K562 (cell line): Measurements from ENCODE around the gene KNOP1. TPM values are rescaled to one million over a fixed set of nuclear protein-coding genes. Genes with fewer than 3 reads are reported as not detected.

Experiments used
- polyA plus RNA-seq, 8 experiments: library from polyadenylated mRNA; depleted of rRNA in 4 of 8; stranded (reverse) in 5 of 8; unstranded in 3 of 8; fragments of >200 nt; fragmentation: Nextera tagmentation in 2 of 8; fragmentation: Illumina TruSeq in 1 of 8; extraction: Ambion mirVana in 2 of 8; extraction: Trizol in 1 of 8; gene quantifications; 2 replicates each; pipeline versions ENCODE4 v1.2.1 to v1.2.3, GENCODE V29; 2011 to 2014; ENCODE audit warnings: inconsistent platforms in 1 of 8, missing spikeins in 1 of 8
- total RNA-seq, 7 experiments: library from RNA; depleted of rRNA in 6 of 7; stranded (reverse); fragments of >200 nt in 6 of 7; fragmentation: Illumina TruSeq in 2 of 7; extraction: Trizol in 2 of 7; gene quantifications; 2 replicates each; pipeline versions ENCODE4 v1.2.1 to v1.2.3, GENCODE V29; 2011 to 2021; ENCODE audit warnings: low replicate concordance in 1 of 7
- TF ChIP-seq, protein P1 (sequence below): fragments of 450-650 bp; IDR thresholded peaks from 2 replicates; pipeline ENCODE4 v1.6.1; 2016; ENCODE audit warnings: mild to moderate bottlenecking, moderate library complexity

KNOP1 gene
- total and polyA plus RNA-seq, 9 of the 15 experiments (the other 6 are each of a cell fraction or from before 2014, with no cell fraction given): 22.4 to 57.6 (median 39.3) TPM

DNA sequence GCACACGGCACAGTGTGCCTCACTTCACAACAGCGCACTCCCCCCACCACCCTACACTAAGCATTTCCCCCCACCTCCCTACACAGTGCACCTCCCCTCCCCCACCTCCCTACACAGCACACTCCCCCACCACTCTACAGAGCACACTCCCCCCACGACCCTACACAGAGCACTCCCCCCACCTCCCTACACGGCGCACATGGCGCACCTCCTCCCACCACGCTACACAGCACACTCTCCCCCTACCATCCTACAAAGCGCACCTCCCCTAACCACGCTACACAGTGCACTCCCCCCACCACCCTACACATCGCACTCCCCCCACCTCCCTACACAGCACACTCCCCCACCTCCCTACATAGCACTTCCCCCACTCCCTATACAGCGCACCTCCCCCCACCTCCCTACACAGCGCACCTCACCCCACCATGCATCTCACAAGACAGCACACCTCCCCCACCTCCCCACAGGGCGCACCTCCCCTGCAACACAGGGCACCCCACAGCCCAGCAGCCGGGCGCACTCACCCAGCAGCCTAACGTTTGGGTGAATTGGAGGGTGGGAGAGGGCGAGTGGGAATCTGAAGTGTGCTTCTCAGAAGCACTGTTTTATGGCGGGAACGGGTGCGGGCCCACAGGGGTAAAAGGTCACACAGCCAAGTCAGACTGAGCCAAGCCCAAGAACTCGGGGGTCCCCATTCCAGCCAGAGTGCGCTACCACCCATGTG lies 10.3 kb downstream of the KNOP1 start (continued):
- TF ChIP-seq, protein P1, sequence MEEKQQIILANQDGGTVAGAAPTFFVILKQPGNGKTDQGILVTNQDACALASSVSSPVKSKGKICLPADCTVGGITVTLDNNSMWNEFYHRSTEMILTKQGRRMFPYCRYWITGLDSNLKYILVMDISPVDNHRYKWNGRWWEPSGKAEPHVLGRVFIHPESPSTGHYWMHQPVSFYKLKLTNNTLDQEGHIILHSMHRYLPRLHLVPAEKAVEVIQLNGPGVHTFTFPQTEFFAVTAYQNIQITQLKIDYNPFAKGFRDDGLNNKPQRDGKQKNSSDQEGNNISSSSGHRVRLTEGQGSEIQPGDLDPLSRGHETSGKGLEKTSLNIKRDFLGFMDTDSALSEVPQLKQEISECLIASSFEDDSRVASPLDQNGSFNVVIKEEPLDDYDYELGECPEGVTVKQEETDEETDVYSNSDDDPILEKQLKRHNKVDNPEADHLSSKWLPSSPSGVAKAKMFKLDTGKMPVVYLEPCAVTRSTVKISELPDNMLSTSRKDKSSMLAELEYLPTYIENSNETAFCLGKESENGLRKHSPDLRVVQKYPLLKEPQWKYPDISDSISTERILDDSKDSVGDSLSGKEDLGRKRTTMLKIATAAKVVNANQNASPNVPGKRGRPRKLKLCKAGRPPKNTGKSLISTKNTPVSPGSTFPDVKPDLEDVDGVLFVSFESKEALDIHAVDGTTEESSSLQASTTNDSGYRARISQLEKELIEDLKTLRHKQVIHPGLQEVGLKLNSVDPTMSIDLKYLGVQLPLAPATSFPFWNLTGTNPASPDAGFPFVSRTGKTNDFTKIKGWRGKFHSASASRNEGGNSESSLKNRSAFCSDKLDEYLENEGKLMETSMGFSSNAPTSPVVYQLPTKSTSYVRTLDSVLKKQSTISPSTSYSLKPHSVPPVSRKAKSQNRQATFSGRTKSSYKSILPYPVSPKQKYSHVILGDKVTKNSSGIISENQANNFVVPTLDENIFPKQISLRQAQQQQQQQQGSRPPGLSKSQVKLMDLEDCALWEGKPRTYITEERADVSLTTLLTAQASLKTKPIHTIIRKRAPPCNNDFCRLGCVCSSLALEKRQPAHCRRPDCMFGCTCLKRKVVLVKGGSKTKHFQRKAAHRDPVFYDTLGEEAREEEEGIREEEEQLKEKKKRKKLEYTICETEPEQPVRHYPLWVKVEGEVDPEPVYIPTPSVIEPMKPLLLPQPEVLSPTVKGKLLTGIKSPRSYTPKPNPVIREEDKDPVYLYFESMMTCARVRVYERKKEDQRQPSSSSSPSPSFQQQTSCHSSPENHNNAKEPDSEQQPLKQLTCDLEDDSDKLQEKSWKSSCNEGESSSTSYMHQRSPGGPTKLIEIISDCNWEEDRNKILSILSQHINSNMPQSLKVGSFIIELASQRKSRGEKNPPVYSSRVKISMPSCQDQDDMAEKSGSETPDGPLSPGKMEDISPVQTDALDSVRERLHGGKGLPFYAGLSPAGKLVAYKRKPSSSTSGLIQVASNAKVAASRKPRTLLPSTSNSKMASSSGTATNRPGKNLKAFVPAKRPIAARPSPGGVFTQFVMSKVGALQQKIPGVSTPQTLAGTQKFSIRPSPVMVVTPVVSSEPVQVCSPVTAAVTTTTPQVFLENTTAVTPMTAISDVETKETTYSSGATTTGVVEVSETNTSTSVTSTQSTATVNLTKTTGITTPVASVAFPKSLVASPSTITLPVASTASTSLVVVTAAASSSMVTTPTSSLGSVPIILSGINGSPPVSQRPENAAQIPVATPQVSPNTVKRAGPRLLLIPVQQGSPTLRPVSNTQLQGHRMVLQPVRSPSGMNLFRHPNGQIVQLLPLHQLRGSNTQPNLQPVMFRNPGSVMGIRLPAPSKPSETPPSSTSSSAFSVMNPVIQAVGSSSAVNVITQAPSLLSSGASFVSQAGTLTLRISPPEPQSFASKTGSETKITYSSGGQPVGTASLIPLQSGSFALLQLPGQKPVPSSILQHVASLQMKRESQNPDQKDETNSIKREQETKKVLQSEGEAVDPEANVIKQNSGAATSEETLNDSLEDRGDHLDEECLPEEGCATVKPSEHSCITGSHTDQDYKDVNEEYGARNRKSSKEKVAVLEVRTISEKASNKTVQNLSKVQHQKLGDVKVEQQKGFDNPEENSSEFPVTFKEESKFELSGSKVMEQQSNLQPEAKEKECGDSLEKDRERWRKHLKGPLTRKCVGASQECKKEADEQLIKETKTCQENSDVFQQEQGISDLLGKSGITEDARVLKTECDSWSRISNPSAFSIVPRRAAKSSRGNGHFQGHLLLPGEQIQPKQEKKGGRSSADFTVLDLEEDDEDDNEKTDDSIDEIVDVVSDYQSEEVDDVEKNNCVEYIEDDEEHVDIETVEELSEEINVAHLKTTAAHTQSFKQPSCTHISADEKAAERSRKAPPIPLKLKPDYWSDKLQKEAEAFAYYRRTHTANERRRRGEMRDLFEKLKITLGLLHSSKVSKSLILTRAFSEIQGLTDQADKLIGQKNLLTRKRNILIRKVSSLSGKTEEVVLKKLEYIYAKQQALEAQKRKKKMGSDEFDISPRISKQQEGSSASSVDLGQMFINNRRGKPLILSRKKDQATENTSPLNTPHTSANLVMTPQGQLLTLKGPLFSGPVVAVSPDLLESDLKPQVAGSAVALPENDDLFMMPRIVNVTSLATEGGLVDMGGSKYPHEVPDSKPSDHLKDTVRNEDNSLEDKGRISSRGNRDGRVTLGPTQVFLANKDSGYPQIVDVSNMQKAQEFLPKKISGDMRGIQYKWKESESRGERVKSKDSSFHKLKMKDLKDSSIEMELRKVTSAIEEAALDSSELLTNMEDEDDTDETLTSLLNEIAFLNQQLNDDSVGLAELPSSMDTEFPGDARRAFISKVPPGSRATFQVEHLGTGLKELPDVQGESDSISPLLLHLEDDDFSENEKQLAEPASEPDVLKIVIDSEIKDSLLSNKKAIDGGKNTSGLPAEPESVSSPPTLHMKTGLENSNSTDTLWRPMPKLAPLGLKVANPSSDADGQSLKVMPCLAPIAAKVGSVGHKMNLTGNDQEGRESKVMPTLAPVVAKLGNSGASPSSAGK: no peak
